Activated B cell treated with CpG ODN at 0.5 μM for 24 hours (primary cell): ENCODE measurements around the gene MSL3B.

Source experiments
- ATAC-seq: fragments of 200-7000 bp; cut with Tn5 transposase; one replicate; pipeline ENCODE4 v1.10.0; 2021; ENCODE audit warnings: low read depth, mild to moderate bottlenecking, moderate library complexity
- CTCF ChIA-PET: fragments of 350-600 bp; sonication (Branson Sonifier 250); formaldehyde crosslinking; loops from one replicate; lab custom pipeline; 2021; ENCODE audit warnings: antibody characterized with exemption; lab: Charles Lee
- POLR2A ChIA-PET: fragments of 350-600 bp; sonication (Branson Sonifier 250); formaldehyde crosslinking; loops from one replicate; lab custom pipeline; 2021; ENCODE audit warnings: antibody characterized with exemption; lab: Charles Lee
- DNase-seq: peaks from one replicate; pipeline ENCODE4 v3.0.0; 2022
- H3K27ac Mint-ChIP-seq: one replicate; pipeline ENCODE4 v1.8.0; 2020; ENCODE audit warnings: mixed read lengths
- H3K27me3 Mint-ChIP-seq: one replicate; pipeline ENCODE4 v1.8.0; 2021; ENCODE audit warnings: mixed read lengths
- H3K36me3 Mint-ChIP-seq: one replicate; pipeline ENCODE4 v1.8.0; 2021; ENCODE audit warnings: low read depth, mixed read lengths
- H3K4me1 Mint-ChIP-seq: one replicate; pipeline ENCODE4 v1.8.0; 2021; ENCODE audit warnings: mixed read lengths
- H3K4me3 Mint-ChIP-seq: one replicate; pipeline ENCODE4 v1.8.0; 2020; ENCODE audit warnings: mild to moderate bottlenecking, mixed read lengths
- H3K9me3 Mint-ChIP-seq: one replicate; pipeline ENCODE4 v1.8.0; 2020; ENCODE audit warnings: mixed read lengths
- intact Hi-C: fragments of 100-400 bp; cut with micrococcal nuclease; formaldehyde crosslinking; loops from one replicate; pipeline ENCODE4 v1.15.1; 2024
- TF ChIP-seq, protein P1 (sequence below): fragments of 200-600 bp; IDR thresholded peaks from one replicate; pipeline ENCODE4 v1.8.0; 2022; ENCODE audit warnings: antibody characterized with exemption, mild to moderate bottlenecking

Gene MSL3B

DNA sequence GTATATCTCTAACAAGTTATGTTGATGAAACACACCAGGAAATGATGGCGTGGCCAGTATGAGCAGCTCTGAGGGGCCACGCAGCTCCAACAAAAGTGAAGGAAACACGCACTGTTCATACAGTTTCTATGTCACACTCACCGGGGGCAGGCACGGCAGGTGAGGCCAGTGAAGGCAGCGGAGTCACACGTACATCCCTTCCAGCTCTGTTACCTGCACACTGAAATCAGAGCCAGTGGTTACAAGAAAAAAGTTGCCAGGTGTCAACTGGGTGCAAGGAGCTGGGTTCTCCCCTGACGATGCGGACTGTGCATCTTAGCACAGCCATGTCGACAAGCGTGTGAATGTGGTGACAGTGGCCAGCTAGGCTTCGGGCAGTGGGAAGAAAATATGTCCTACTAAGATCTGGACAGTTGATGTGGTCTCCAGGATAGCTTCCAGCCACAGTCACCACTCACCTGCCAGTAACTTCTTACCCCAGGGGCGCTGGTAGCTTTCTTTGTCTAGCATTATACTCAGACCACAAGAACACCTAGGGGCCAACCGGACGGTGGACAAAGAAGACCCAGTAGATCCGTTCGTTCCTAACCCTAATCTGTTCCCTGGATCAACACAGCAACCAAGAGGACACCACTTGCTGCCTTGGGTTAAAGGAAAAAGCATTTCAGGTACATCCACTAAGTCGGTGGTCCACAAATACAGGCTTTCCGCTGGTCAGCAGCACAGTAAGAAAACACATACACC is 23.9 kb downstream of the MSL3B start:
- Mint-ChIP-seq H3K27ac (no peak overlapping the region), H3K9me3 (no peaks in the 10 kb centered on the region), H3K4me1 (peaks cover 2% of the 10 kb centered on the region), H3K4me3 (no peak overlapping the region), H3K36me3 (no peaks in the 10 kb centered on the region), H3K27me3 (no peaks in the 10 kb centered on the region)
- TF ChIP-seq, protein P1, sequence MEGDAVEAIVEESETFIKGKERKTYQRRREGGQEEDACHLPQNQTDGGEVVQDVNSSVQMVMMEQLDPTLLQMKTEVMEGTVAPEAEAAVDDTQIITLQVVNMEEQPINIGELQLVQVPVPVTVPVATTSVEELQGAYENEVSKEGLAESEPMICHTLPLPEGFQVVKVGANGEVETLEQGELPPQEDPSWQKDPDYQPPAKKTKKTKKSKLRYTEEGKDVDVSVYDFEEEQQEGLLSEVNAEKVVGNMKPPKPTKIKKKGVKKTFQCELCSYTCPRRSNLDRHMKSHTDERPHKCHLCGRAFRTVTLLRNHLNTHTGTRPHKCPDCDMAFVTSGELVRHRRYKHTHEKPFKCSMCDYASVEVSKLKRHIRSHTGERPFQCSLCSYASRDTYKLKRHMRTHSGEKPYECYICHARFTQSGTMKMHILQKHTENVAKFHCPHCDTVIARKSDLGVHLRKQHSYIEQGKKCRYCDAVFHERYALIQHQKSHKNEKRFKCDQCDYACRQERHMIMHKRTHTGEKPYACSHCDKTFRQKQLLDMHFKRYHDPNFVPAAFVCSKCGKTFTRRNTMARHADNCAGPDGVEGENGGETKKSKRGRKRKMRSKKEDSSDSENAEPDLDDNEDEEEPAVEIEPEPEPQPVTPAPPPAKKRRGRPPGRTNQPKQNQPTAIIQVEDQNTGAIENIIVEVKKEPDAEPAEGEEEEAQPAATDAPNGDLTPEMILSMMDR: no peak
- ChIA-PET POLR2A (no interaction called here), CTCF (no interaction called here)
- intact Hi-C loops: no loop called here
- no peak for ATAC-seq
- DNase-seq: no peak

DNA sequence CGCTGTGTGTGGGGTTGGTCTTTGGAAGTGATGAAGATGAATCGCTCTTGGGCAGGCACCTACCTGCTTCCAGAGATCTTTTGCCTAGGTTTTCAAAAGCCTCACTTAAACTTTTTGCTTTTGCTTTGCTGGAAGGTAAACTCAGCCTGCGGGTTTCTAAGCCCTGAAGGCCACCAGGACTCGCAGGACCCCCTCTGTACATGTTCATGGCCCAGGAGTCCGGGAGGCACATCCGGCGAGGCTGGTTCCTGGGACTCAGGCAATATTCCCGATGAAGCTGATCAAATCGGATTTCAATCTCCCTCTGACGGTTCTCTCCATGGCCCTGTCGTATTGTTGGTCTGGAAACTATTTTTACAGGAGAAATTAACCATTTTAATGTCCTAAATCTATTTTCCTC is 27.0 kb downstream of the MSL3B start:
- no peaks in the 10 kb centered on the region for H3K27me3 Mint-ChIP-seq
- ChIA-PET POLR2A (no interaction called here), CTCF (no interaction called here)
- no peak for ATAC-seq
- no peak overlapping the region for H3K27ac Mint-ChIP-seq
- no peaks in the 10 kb centered on the region for H3K9me3 Mint-ChIP-seq
- DNase-seq: no peak
- TF ChIP-seq, protein P1: no peak
- H3K36me3 Mint-ChIP-seq: no peaks in the 10 kb centered on the region
- H3K4me3 Mint-ChIP-seq: no peak overlapping the region
- intact Hi-C loops: no loop called here
- H3K4me1 Mint-ChIP-seq: peaks cover 2% of the 10 kb centered on the region

DNA sequence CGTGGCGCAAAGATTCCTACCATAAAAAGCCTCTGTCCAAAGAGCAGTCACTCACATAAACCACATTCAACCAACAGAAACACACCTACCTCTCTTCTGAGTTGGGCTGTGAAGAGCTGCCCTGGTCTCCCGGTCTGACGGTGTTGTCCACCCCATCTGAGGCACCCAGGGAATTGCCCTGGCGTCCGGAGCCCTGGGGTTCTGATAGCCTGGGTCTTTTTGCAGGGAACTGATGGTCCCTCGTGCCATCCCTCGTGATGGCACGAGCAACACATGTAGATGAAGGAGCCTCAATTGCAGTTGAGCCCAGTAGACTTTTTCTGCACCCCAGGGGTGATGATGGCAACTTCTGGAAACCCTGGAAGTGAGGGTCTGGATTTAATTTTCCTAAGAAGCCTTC is 27.7 kb downstream of the MSL3B start:
- Mint-ChIP-seq H3K9me3 (no peaks in the 10 kb centered on the region), H3K27me3 (no peaks in the 10 kb centered on the region), H3K36me3 (no peaks in the 10 kb centered on the region), H3K4me1 (no peaks in the 10 kb centered on the region), H3K4me3 (no peak overlapping the region), H3K27ac (no peak overlapping the region)
- DNase-seq (no peak), ATAC-seq (no peak)
- ChIA-PET CTCF (no interaction called here), POLR2A (no interaction called here)
- intact Hi-C loops: no loop called here
- TF ChIP-seq, protein P1: no peak

DNA sequence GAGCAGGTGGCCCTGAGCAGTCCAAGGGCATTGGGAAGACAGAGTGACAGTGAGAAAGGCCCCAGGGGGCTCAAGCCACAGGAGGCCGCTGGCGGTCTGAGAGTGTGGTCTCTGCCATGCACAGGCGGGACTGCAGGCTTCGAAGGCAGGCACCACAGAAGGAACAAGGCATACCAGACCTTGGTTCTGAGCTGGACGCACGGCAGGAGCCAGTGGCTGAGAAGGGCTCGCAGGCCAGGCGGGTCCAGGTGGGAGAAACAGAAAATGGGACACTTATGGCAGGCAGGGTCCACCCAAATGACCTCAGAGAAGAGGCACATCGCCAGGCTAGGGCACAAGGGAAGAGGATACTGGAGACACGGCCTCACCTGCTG is 28.8 kb downstream of the MSL3B start:
- Mint-ChIP-seq H3K4me1 (no peaks in the 10 kb centered on the region), H3K4me3 (no peak overlapping the region), H3K36me3 (no peaks in the 10 kb centered on the region), H3K9me3 (no peaks in the 10 kb centered on the region), H3K27ac (no peak overlapping the region), H3K27me3 (no peaks in the 10 kb centered on the region)
- CTCF ChIA-PET: no interaction called here
- ATAC-seq (no peak), DNase-seq (no peak)
- POLR2A ChIA-PET: no interaction called here
- intact Hi-C loops: no loop called here
- TF ChIP-seq, protein P1: no peak

DNA sequence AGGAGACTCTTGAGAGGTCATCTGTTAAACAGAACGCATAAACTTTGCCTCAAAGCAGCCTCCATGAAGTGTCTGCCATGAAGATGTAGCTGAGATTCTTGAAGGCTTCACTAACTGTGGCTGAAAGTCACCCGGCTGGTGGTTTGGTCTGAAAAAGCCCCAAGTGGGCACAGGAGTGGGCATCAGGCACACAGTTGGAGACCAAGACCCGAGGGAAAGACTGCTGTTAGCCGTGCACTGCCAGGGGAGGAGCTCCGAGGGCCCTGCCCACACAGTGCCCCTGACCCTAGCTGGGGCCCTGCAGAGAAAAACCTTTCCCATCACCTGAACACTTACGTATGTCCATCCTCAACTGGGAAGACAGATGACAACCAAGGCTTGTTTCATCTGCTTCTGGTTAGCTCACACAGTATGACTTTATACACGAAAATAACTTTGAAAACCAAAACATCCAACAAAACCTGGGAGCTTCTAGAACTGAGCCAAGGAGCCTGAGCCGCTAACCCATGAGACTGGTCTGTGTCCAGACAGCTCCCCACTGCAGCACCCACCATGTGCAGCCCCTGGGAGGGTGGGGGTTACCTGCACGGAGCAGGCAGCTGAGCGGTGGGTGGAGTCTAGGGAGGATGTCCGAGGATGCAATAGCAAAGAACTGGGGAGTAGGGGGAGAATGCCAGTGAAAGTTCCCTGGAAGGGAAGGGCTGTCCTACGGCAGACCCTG is 29.3 kb downstream of the MSL3B start:
- ChIA-PET POLR2A (no interaction called here), CTCF (no interaction called here)
- Mint-ChIP-seq H3K36me3 (no peaks in the 10 kb centered on the region), H3K4me1 (no peaks in the 10 kb centered on the region), H3K4me3 (no peak overlapping the region), H3K27ac (no peak overlapping the region), H3K9me3 (no peaks in the 10 kb centered on the region), H3K27me3 (no peaks in the 10 kb centered on the region)
- TF ChIP-seq, protein P1: no peak
- no peak for DNase-seq
- intact Hi-C loops: no loop called here
- no peak for ATAC-seq
